Cardiac fibroblast (primary cell): ENCODE data around the gene LRBA.
"Not testable (repeated sequence)": the region's sequence is repeated elsewhere in the genome, so short reads cannot be mapped to it uniquely, and the experiment has no call there.

Source experiments
- DNase-seq, 2 donors: peaks; one replicate each; pipeline versions ENCODE4 v3.0.0 to v3.0.0-alpha.2; 2010; ENCODE audit warnings: low read depth in 2 of 2
- H3K4me3 ChIP-seq, 2 donors: replicated peaks in 1 of 2; 1 replicate in 1 of 2; 2 replicates in 1 of 2; pipeline ENCODE4 v1.5.1; 2011; ENCODE audit warnings: low read depth in 2 of 2, low read length in 2 of 2, mild to moderate bottlenecking in 2 of 2, moderate library complexity in 1 of 2
- TF ChIP-seq, protein P1 (sequence below): IDR thresholded peaks from one replicate; pipeline ENCODE4 v1.5.1; 2011; ENCODE audit warnings: low read depth, mild to moderate bottlenecking, low read length, inconsistent platforms

Gene LRBA

DNA sequence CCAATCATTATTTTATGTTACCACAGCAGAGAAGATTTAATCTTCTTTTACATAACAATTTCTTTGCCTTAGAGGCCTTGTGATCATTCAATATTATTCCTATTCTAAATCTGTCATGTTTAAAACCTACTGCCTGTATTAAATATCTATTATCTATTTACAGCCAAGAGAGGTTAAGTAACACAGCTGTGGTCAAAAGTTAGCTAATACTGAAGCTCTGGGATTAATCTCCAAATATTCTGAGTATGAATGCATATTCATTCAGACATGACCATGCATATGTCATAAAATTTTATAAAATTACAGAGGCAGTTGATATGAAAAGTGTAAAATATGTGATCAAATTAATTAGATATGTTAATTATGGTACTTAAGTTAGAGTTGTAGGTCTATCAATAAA is 621.0 kb downstream of the LRBA start:
- TF ChIP-seq, protein P1, sequence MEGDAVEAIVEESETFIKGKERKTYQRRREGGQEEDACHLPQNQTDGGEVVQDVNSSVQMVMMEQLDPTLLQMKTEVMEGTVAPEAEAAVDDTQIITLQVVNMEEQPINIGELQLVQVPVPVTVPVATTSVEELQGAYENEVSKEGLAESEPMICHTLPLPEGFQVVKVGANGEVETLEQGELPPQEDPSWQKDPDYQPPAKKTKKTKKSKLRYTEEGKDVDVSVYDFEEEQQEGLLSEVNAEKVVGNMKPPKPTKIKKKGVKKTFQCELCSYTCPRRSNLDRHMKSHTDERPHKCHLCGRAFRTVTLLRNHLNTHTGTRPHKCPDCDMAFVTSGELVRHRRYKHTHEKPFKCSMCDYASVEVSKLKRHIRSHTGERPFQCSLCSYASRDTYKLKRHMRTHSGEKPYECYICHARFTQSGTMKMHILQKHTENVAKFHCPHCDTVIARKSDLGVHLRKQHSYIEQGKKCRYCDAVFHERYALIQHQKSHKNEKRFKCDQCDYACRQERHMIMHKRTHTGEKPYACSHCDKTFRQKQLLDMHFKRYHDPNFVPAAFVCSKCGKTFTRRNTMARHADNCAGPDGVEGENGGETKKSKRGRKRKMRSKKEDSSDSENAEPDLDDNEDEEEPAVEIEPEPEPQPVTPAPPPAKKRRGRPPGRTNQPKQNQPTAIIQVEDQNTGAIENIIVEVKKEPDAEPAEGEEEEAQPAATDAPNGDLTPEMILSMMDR, result no peak

DNA sequence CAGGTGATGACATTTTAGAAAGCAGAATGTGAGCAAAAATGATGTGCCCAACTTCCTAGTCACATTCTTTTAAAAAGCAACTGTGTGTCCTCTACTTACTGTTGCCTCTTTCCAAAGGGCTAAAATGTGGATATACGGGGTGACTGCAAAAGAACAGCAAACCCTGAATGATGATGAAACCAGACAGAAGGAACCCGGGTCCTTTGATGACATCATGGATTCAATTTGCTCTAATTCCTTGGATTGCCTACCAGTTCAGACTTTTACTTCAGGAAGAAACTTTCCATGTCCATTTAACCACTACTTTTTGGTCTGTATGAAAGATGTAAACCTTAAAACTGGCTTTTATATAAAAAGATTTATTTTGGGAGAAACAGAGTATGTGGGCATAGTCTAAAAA is 624.0 kb downstream of the LRBA start:
- no peak for DNase-seq
- no peak overlapping the region for H3K4me3 ChIP-seq
- TF ChIP-seq, protein P1, result no peak

More for the DNA sequence above, 621.0 kb downstream of the LRBA start:
- DNase-seq, result no peak
- no peak overlapping the region for H3K4me3 ChIP-seq

DNA sequence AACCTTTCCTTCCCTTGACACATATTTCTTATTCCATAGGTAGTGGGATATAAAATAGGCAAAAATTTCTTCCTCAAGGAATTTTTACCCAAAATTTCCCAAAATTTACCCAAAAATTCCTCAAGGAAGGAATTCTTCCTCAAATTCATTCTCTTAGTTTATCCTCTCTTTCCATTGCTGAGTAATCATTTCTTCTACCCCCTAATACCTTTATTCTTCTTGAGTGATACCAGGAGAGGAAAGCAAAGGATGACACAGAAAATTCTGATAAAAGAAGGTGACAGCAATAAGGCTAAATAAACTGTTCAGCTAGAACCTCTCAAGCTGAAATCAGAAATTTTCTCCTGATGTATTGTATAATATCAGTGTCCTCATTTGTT is 624.6 kb downstream of the LRBA start:
- H3K4me3 ChIP-seq, result no peak overlapping the region
- TF ChIP-seq, protein P1, result no peak
- no peak for DNase-seq

DNA sequence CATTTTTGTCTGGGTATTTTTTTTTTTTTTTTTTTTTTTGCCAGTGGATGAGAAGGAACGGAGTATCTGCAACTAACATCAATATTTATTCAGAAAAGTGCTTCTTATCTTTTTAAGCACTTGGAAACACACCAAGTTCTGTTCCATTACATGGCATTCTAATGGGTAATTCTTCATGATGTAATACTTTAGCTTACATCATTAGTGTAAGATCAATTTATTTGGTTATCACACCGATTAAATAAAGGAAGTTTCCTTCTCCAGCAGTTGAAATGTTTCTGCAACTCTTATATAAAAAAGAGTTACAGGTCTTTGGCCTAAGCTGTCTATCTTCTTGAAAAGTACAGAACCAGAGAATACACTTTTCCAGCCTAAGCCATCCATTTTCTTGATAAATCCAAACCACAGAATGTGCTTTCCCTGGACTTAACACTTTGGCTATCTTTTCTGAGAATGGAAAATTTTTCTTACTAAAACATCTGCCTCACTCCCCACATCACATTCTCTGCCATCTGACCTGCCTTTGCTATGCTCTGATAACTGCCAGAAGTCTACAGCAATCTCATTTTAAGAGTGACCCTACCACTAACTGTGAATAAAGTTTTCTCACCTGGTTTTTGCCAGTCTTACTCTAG is 625.1 kb downstream of the LRBA start:
- DNase-seq, result peak in 1 of 2 donors; percentile 52
- TF ChIP-seq, protein P1, result no peak
- H3K4me3 ChIP-seq, result no peak overlapping the region

DNA sequence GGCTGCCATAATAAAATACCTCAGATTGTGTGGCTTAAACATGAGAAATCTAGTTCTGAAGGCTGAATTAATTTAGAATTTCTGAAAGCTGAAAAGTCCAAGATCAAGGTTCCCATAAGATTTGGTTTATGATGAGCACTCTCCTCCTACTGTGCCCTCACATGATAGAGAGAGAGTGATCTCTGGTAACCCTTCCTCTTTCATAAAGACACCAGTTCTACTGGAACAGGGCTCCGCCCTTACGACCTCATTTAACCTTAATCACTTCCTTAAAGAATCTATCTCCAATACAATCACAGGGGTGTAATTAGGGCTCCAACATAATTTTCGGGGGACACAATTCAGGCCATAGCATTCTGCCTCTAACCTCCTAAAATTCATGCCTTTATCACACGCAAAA is 627.1 kb downstream of the LRBA start:
- H3K4me3 ChIP-seq, result no peak overlapping the region
- TF ChIP-seq, protein P1, result no peak
- DNase-seq, result no peak

DNA sequence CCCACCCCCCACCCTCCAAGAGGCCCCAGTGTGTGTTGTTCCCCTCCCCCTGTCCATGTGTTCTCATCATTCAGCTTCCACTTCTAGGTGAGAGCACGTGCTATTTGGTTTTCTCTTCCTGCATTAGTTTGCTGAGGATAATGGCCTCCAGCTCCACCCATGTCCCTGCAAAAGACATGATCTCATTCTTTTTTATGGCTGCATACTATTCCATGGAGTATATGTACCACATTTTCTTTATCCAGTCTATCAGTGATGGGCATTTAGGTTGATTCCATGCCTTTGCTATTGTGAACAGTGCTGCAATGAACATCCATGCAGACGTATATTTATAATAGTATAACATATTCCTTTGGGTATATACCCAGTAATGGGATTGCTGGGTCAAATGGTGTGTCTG is 628.7 kb downstream of the LRBA start:
- not testable (repeated sequence) for DNase-seq, H3K4me3 ChIP-seq

DNA sequence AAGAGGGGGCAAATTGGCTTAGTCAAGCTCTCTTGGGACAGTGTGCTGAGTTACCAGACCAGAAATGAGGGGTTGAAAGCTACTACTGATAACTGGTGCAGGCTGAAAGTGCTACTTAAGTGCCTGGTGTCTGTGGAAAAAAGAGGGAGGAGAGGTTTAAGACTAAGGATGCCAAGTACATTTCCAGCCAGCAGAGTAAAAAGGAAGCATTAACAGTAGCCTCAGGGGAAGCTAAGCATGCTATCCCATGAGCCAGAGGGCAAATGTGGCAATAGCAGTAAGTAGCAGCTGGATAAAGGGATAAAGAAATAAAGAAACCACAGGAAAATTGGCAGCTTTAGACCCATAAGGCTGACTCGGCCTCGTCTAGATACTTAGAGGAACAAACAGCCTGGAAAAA is 629.5 kb downstream of the LRBA start:
- DNase-seq, result peak; percentile 94 to 98
- TF ChIP-seq, protein P1, result no peak
- no peak overlapping the region for H3K4me3 ChIP-seq
